GM13976 (cell line): ENCODE measurements around the gene PDCL3.

Experiments used
- DNase-seq: peaks from one replicate; pipeline ENCODE4 v3.0.0; 2012; ENCODE audit warnings: low spot score
- in situ Hi-C: fragments of 300-500 bp; cut with MboI; formaldehyde crosslinking; loops from one replicate; pipeline ENCODE4 v1.12.0; 2022; ENCODE audit warnings: low sequenced_read_pairs, mixed read lengths, inconsistent platforms; ENCODE audit not compliant: unreplicated experiment
- TF ChIP-seq, protein P1 (sequence below): IDR thresholded peaks from 2 replicates; pipeline ENCODE4 v1.5.1; 2012; ENCODE audit warnings: borderline replicate concordance, mild to moderate bottlenecking; ENCODE audit not compliant: insufficient read depth; ENCODE audit errors: extremely low read depth, missing control alignments, control extremely low read depth

The PDCL3 gene

GRCh38 chr2:100615886-100616285 lies 53.1 kb downstream of the PDCL3 start:
- in situ Hi-C loops, result loop anchor here (25.0 kb wide), 1 partner anchor 546 kb away; the partner anchor contains the start of gene TBC1D8
- no peak for DNase-seq

GRCh38 chr2:100616841-100617390 lies 54.1 kb downstream of the PDCL3 start:
- no peak for DNase-seq
- in situ Hi-C loops, result loop anchor here (25.0 kb wide), 1 partner anchor 545 kb away; the partner anchor contains the start of gene TBC1D8
- TF ChIP-seq, protein P1, sequence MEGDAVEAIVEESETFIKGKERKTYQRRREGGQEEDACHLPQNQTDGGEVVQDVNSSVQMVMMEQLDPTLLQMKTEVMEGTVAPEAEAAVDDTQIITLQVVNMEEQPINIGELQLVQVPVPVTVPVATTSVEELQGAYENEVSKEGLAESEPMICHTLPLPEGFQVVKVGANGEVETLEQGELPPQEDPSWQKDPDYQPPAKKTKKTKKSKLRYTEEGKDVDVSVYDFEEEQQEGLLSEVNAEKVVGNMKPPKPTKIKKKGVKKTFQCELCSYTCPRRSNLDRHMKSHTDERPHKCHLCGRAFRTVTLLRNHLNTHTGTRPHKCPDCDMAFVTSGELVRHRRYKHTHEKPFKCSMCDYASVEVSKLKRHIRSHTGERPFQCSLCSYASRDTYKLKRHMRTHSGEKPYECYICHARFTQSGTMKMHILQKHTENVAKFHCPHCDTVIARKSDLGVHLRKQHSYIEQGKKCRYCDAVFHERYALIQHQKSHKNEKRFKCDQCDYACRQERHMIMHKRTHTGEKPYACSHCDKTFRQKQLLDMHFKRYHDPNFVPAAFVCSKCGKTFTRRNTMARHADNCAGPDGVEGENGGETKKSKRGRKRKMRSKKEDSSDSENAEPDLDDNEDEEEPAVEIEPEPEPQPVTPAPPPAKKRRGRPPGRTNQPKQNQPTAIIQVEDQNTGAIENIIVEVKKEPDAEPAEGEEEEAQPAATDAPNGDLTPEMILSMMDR, result no peak

More at GRCh38 chr2:100615886-100616285, 53.1 kb downstream of the PDCL3 start:
- TF ChIP-seq, protein P1, result no peak

- DNase-seq, result no peak
- in situ Hi-C loops, result loop anchor here (25.0 kb wide), 1 partner anchor 542 kb away; the partner anchor contains the start of gene TBC1D8
- TF ChIP-seq, protein P1, result no peak
These were observed 57.2 kb downstream of the PDCL3 start for GRCh38 chr2:100619951-100620350.

GRCh38 chr2:100620481-100620880 lies 57.7 kb downstream of the PDCL3 start:
- TF ChIP-seq, protein P1, result no peak
- DNase-seq, result no peak
- in situ Hi-C loops, result loop anchor here (25.0 kb wide), 1 partner anchor 542 kb away; the partner anchor contains the start of gene TBC1D8

DNA sequence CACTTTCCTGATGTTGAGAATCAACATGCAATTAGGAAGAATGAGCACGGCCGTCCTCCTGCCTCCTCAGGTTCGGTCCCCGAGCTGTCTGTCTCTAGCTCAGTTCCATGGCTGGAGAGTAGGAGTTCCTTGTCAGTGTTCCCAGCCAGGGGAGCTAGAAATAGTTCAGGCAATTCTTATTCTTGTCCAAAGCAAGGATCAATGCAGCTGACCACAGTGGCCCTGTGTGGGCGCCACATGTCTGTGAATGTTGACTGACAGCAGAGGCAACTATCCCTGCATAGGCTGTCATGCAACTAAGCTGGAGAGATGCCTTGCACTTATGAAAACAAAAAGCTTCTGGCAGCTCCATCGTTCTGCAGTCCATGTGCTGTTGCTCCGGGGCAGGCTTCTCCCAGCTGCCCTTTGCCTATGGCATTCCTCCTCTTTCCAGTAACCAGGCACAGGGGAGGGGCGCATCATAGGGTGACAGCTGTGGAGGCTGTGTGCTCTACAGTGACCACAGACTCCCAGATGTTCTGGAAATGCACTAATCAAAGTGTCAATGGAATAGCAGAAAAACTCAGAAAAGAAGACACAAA lies 58.7 kb downstream of the PDCL3 start:
- TF ChIP-seq, protein P1, result no peak
- in situ Hi-C loops, result loop anchor here (25.0 kb wide), 1 partner anchor 541 kb away; the partner anchor contains the start of gene TBC1D8
- DNase-seq, result no peak

DNA sequence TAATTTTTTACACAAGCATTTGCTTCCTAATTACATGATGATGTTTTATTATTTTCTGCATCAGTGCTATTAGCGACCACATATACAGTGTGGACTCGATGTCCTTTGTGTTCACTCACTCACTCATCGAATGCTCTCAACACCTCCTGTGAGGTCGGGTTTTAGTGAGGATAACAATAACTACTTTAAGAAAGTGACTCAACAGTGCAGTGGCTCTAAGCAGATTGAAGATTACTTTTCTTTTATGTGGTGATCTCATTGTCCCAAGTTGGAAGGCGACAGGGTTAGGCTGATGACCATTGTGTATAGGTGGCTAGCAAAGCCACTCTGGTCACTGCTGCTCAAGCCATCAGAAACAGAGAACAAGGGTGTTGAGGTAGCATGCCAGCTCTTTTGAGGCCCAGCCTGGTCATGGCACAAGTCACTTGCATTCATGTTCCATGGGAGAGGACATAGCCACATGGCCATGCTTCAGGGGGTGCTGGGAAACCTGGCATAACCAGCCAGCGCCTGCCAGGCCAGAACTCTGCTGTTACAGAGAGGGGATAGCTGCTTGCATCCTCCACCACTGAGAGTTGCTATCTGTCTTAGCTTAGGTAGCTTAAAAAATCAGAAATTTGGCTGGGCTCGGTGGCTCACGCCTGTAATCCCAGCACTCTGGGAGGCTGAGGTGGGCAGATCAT lies 60.4 kb downstream of the PDCL3 start:
- in situ Hi-C loops, result loop anchor here (25.0 kb wide), 1 partner anchor 539 kb away; the partner anchor contains the start of gene TBC1D8
- no peak for DNase-seq
- TF ChIP-seq, protein P1, result no peak
